ENCODE data around the gene CHRM2.

CHRM2 gene

GRCh38 chr7:136891850-136892249 is 23.4 kb downstream of the CHRM2 start:
- H3K4me3 ChIP-seq (ENCODE audit: low read depth, low read length) = no peak overlapping the region
- no peak for TF ChIP-seq CTCF (IDR thresholded peaks at IDR 0.05; ENCODE audit: low read depth, low read length, missing control alignments)
- no peak for DNase-seq (ENCODE audit: low read depth)

- DNase-seq (ENCODE audit: low read depth) = no peak
- no peak overlapping the region for H3K4me3 ChIP-seq (ENCODE audit: low read depth, low read length)
- TF ChIP-seq CTCF (IDR thresholded peaks at IDR 0.05; ENCODE audit: low read depth, low read length, missing control alignments) = no peak
Measured at GRCh38 chr7:136894789-136895188, 26.3 kb downstream of the CHRM2 start.

- no peak overlapping the region for H3K4me3 ChIP-seq (ENCODE audit: low read depth, low read length)
- no peak for DNase-seq (ENCODE audit: low read depth)
- no peak for TF ChIP-seq CTCF (IDR thresholded peaks at IDR 0.05; ENCODE audit: low read depth, low read length, missing control alignments)
Measured at GRCh38 chr7:136897676-136898075, 29.2 kb downstream of the CHRM2 start.

- DNase-seq (ENCODE audit: low read depth) = no peak
- no peak overlapping the region for H3K4me3 ChIP-seq (ENCODE audit: low read depth, low read length)
- TF ChIP-seq CTCF (IDR thresholded peaks at IDR 0.05; ENCODE audit: low read depth, low read length, missing control alignments) = no peak
Measured at GRCh38 chr7:136900005-136900404, 31.6 kb downstream of the CHRM2 start.

GRCh38 chr7:136910771-136911170 is 42.3 kb downstream of the CHRM2 start:
- no peak overlapping the region for H3K4me3 ChIP-seq (ENCODE audit: low read depth, low read length)
- no peak for TF ChIP-seq CTCF (IDR thresholded peaks at IDR 0.05; ENCODE audit: low read depth, low read length, missing control alignments)
- DNase-seq (ENCODE audit: low read depth) = no peak

GRCh38 chr7:136911344-136911743 is 42.9 kb downstream of the CHRM2 start:
- no peak for TF ChIP-seq CTCF (IDR thresholded peaks at IDR 0.05; ENCODE audit: low read depth, low read length, missing control alignments)
- DNase-seq (ENCODE audit: low read depth) = no peak
- H3K4me3 ChIP-seq (ENCODE audit: low read depth, low read length) = no peak overlapping the region

- no peak overlapping the region for H3K4me3 ChIP-seq (ENCODE audit: low read depth, low read length)
- TF ChIP-seq CTCF (IDR thresholded peaks at IDR 0.05; ENCODE audit: low read depth, low read length, missing control alignments) = no peak
- DNase-seq (ENCODE audit: low read depth) = no peak
Measured at GRCh38 chr7:136912339-136912738, 43.9 kb downstream of the CHRM2 start.

Measured in GM12864 (cell line).